Right lobe of liver (tissue), 4 donors: ENCODE data around the gene LHX2.

ENCODE experiments used
- CTCF ChIP-seq, 4 donors: fragments of 200-600 bp in 3 of 4; fragments of 450-650 bp in 1 of 4; IDR thresholded peaks; one replicate each; pipeline versions ENCODE4 v1.5.1 to v1.8.0; 2016 to 2022; ENCODE audit warnings: antibody characterized with exemption in 4 of 4, mild to moderate bottlenecking in 2 of 4
- POLR2A ChIP-seq: fragments of 450-650 bp; IDR thresholded peaks from one replicate; pipeline ENCODE4 v1.6.1; 2017; ENCODE audit warnings: antibody characterized with exemption, mild to moderate bottlenecking
- donor health status: DM: no; HTN: no; CAD: no.
- donor health status: DM: no; HTN: no; CAD: no.
- donor health status: DM: no; HTN: yes; CAD: no.

GRCh38 chr9:124000784-124001457 lies 10.6 kb upstream of the LHX2 start:
- no peak for TF ChIP-seq CTCF (IDR thresholded peaks at IDR 0.05)
- no peak for TF ChIP-seq POLR2A
